Mesangial cell (primary cell): ENCODE measurements around the gene GP1BA. TPM values are rescaled to one million over a fixed set of nuclear protein-coding genes. Genes with fewer than 3 reads are reported as not detected.

Experiments used
- total RNA-seq: library from RNA; depleted of rRNA; stranded (reverse); fragments of >200 nt; gene quantifications from 2 replicates; pipeline ENCODE4 v1.2.3, GENCODE V29; 2015

Gene GP1BA
- not detected in 2 replicates for total RNA-seq

GRCh38 chr17:4931963-4932362, at the start of gene GP1BA:
TSS of gene GP1BA (plus strand) at chr17:4932277. CDS start at chr17:4932605, 328 bp downstream.

DNA sequence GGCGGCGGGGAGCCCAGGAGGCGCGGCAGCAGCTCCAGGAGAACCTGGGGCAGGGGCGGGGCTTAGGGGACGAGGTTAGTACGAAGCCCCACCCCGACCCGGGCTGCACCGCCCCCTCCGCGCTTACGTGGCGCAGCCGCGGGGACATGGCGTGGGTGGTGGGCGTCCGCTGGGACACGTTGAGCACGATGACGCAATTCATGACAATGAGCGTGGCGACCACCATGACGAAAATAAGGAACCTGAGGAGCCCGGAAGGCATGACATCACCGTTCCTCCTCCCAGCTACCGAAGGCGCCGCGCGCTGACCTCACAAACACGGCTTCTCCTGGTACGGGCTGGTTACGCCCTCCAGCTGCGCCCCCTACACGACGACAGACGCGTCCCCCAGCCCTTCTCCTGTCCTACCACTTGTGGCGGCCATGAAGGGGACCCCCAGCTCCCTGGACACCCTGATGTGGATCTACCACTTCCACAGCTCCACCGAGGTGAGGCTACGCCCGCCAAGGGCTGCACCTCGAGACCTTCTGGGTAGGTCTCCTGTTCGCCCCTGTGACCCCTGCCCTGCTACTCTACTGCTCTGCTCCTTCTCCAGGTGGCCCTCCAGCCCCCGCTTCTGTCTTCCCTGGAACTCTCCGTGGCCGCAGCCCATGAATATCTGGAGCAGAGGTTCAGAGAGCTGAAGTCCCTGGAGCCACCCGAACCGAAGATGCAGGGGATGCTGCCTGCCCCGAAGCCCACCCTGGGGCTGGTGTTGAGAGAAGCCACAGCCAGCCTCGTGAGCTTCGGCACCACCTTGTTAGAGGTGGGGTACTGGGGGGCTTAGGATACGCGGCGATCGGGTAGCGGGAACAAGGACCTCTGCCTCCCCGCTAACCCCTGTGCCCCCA, 32.5 kb upstream of the GP1BA start, which contains the start of gene C17orf107:
Gene C17orf107 (plus strand): TSS at position 196 of the 890 bp plus-strand sequence. CDS start 227 bp downstream, at position 423.

GRCh38 chr17:4903051-4903818, 28.8 kb upstream of the GP1BA start, which contains the start of gene CHRNE:
TSS of gene CHRNE (minus strand) at chr17:4903098. CDS start at chr17:4903063, 35 bp downstream.

GRCh38 chr17:4939796-4940554, 7.9 kb downstream of the GP1BA start, which contains the start of the genes RNF167 and SLC25A11:
TSS of gene RNF167 (plus strand) at chr17:4940268. CDS start at chr17:4940910, 642 bp downstream.
TSS of gene SLC25A11 (minus strand) at chr17:4940046. CDS start at chr17:4939910, 136 bp downstream.

DNA sequence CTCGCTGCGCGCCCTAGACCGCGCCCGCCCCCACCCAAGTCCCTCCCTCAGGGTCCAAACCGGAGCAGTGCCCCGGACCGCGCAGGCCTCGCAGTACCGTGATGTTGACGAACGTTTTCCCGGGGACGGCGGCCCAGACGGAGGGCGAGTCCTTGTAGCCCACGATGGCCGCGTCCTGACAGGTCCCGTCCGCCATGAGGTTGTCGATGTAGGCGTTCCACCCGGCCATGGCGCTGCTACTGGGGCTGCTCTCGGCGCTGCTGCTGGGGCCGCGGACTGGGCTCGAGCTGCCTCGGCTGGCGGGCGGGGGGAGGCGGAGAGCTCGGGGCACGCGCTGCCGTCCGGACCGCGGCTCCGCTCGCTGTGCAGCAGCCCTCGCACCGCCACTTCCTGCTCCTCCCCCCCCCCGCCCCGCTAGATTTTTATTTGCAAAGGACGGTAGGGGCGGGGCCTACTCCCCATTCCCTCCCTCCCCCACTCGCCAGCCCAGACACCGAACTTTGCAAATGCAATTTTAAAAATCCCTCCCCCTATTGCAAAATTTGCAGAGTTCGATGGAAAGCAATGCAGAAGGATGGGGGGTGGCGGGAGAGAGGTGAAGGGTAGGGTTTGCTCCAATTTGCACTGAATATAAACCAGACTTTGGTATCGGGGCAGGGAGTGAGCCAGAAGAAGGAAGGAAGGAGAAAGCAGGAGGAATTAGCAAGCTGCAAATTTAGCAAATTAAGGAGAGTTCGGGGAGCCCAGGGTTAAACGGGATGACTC, 16.3 kb downstream of the GP1BA start, which contains the start of gene PFN1:
Gene PFN1 (minus strand): TSS at position 365 of the 765 bp plus-strand sequence. CDS start 136 bp downstream, at position 229.

GRCh38 chr17:4950746-4951204, 18.7 kb downstream of the GP1BA start, which contains the start of gene ENO3:
TSS of gene ENO3 (plus strand) at chr17:4951119. CDS start at chr17:4951830, 711 bp downstream.

DNA sequence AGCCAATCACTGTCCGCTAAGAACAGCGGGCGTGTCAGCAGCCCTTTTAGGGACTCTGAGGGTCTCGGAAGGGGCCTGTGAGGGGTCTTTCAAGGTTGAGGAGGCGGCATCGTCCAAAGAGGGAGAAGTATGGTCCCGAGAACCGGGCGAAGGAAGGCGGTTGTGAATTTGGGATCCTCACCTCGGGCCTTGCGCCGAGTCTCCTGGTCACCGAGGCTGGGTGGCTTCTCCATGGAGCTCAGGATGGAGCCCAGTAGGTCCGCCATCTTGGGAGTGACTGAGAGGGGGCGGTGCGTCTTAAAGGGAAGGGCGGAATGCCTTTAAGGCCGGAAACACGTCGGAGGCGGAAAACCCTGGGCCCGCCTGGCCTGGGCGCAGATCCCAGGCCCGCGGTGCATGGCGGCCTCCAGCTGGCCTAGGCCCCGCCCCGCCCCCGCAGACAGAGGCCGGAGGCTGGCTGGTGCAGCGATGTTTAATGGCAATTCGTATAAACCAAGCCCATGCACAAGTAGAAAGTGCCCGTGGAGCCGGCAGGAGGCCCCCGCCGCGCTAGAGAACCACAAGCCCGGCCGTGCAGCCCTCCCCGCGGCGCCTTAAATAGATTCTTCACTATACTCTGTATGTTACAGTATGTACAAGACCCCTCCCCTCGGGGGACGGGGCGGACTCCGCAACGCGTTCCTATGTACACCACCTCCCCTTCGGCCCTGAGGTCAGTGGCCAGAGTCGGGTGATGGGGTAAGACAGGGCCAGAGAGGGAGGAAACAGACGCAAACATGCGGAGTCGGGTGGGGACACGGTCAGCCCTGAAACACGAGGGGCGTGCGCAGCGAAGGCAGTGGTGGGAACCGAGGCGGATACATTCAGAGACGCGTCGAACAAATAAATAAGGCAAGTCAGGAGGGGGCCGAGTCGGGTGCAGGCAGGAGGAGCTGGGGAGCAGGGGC, 35.7 kb downstream of the GP1BA start, which contains the start of gene SPAG7:
Gene SPAG7 (minus strand): TSS at position 279 of the 947 bp plus-strand sequence. CDS start 13 bp downstream, at position 266.

Other genes starting within 250 kb of the GP1BA start
- 51.6 and 56.2 TPM in 2 replicates for gene PELP1, start 228.1 kb upstream of the GP1BA start, total RNA-seq
- gene ARRB2, start 221.6 kb upstream of the GP1BA start, total RNA-seq, result 9.0 and 10.3 TPM in 2 replicates
- 17.1 and 22.3 TPM in 2 replicates for gene MED11, start 200.8 kb upstream of the GP1BA start, total RNA-seq
- 0.13 and 0.16 TPM in 2 replicates for gene ZMYND15, start 192.4 kb upstream of the GP1BA start, total RNA-seq
- 2.1 and 10.4 TPM in 2 replicates for gene CXCL16, start 192.3 kb upstream of the GP1BA start, total RNA-seq
- not detected in 2 replicates for gene TM4SF5, start 160.4 kb upstream of the GP1BA start, total RNA-seq
- 1.1 TPM in 1 of 2 replicates, not detected in the other for gene VMO1, start 145.9 kb upstream of the GP1BA start, total RNA-seq
- gene GLTPD2, start 143.3 kb upstream of the GP1BA start, total RNA-seq, result 0.49 TPM in 1 of 2 replicates, not detected in the other
- gene PSMB6, start 136.1 kb upstream of the GP1BA start, total RNA-seq, result 181 and 242 TPM in 2 replicates
- 13.5 and 30.9 TPM in 2 replicates for gene PLD2, start 125.1 kb upstream of the GP1BA start, total RNA-seq
- 18.9 and 22.6 TPM in 2 replicates for gene MINK1, start 98.9 kb upstream of the GP1BA start, total RNA-seq
- gene C17orf107, start 32.7 kb upstream of the GP1BA start, total RNA-seq, result 1.8 and 8.4 TPM in 2 replicates
- gene CHRNE, start 29.2 kb upstream of the GP1BA start, total RNA-seq, result 0.16 and 1.4 TPM in 2 replicates
- 66.6 and 80.7 TPM in 2 replicates for gene SLC25A11, start 7.8 kb downstream of the GP1BA start, total RNA-seq
- 53.3 and 56.0 TPM in 2 replicates for gene RNF167, start 8.0 kb downstream of the GP1BA start, total RNA-seq
- gene PFN1, start 16.3 kb downstream of the GP1BA start, total RNA-seq, result 1,852 and 3,641 TPM in 2 replicates
- gene ENO3, start 18.8 kb downstream of the GP1BA start, total RNA-seq, result 2.0 and 5.2 TPM in 2 replicates
- 41.7 and 55.0 TPM in 2 replicates for gene SPAG7, start 35.5 kb downstream of the GP1BA start, total RNA-seq
- 21.5 and 30.9 TPM in 2 replicates for gene CAMTA2, start 55.4 kb downstream of the GP1BA start, total RNA-seq
- 0.33 and 2.0 TPM in 2 replicates for gene INCA1, start 65.2 kb downstream of the GP1BA start, total RNA-seq
- 68.6 and 71.5 TPM in 2 replicates for gene KIF1C, start 65.7 kb downstream of the GP1BA start, total RNA-seq
- gene SLC52A1, start 103.1 kb downstream of the GP1BA start, total RNA-seq, result under 0.01 TPM in 1 of 2 replicates, not detected in the other
- 0.81 and 2.2 TPM in 2 replicates for gene ZFP3, start 146.2 kb downstream of the GP1BA start, total RNA-seq
- gene ZNF232, start 179.6 kb downstream of the GP1BA start, total RNA-seq, result 3.6 and 5.6 TPM in 2 replicates
- not detected in 2 replicates for gene USP6, start 183.8 kb downstream of the GP1BA start, total RNA-seq